ENCODE results near the gene SHISA9.

GRCh38 chr16:12917653-12918052, 16.3 kb downstream of the SHISA9 start:
- TF ChIP-seq CTCF (IDR thresholded peaks at IDR 0.05) (no peak), POLR2A (IDR thresholded peaks at IDR 0.05; ENCODE audit: low read length) (no peak)

All from A549 (cell line).